Spleen (tissue), 11 donors: ENCODE measurements around the gene NR5A1. TPM values are rescaled to one million over a fixed set of nuclear protein-coding genes. Genes with fewer than 3 reads are reported as not detected.
A peak's percentile ranks its signal among the peaks of the same experiment; 100 is the strongest.

Experiments
- DNase-seq: peaks from one replicate; pipeline ENCODE4 v3.0.0-alpha.2; 2020
- H3K27ac ChIP-seq, 8 donors: fragments of 200-600 bp; sonication (generic) in 7 of 8; 1 replicate in 4 of 8; 2 replicates in 4 of 8; pipeline versions ENCODE4 v1.5.0 to v1.8.0; 2016 to 2021; ENCODE audit warnings: inconsistent platforms in 4 of 8, mild to moderate bottlenecking in 4 of 8, moderate library complexity in 1 of 8
- H3K27me3 ChIP-seq, 7 donors: fragments of 200-600 bp; sonication (generic) in 6 of 7; replicated peaks in 1 of 7; 1 replicate in 4 of 7; 2 replicates in 3 of 7; pipeline versions ENCODE4 v1.5.0 to v1.8.0; 2016 to 2021; ENCODE audit warnings: inconsistent platforms in 3 of 7, mild to moderate bottlenecking in 1 of 7
- H3K36me3 ChIP-seq, 6 donors: fragments of 200-600 bp; sonication (generic) in 5 of 6; 1 replicate in 4 of 6; 2 replicates in 2 of 6; pipeline versions ENCODE4 v1.5.0 to v1.8.0; 2016 to 2021; ENCODE audit warnings: inconsistent platforms in 2 of 6
- H3K4me1 ChIP-seq, 6 donors: fragments of 200-600 bp; sonication (generic) in 5 of 6; 1 replicate in 3 of 6; 2 replicates in 3 of 6; pipeline versions ENCODE4 v1.5.0 to v1.8.0; 2016 to 2021; ENCODE audit warnings: inconsistent platforms in 3 of 6
- H3K4me3 ChIP-seq, 8 donors: fragments of 200-600 bp; sonication (generic) in 7 of 8; 1 replicate in 4 of 8; 2 replicates in 4 of 8; pipeline versions ENCODE4 v1.5.0 to v1.8.0; 2016 to 2021; ENCODE audit warnings: inconsistent platforms in 4 of 8, mild to moderate bottlenecking in 4 of 8, moderate library complexity in 2 of 8
- H3K9me3 ChIP-seq, 8 donors: fragments of 200-600 bp; sonication (generic) in 7 of 8; 1 replicate in 4 of 8; 2 replicates in 4 of 8; pipeline versions ENCODE4 v1.5.0 to v1.8.0; 2016 to 2021; ENCODE audit warnings: inconsistent platforms in 4 of 8
- CTCF ChIP-seq, 11 experiments: fragments of 200-600 bp in 7 of 11; fragments of 450-650 bp in 4 of 11; sonication (generic) in 4 of 11; IDR thresholded peaks in 8 of 11; conservative IDR thresholded peaks in 3 of 11; 1 replicate in 7 of 11; 2 replicates in 4 of 11; pipeline versions ENCODE4 v1.4.0 to v1.8.0; 2016 to 2021; ENCODE audit warnings: antibody characterized with exemption in 11 of 11, inconsistent platforms in 4 of 11, mild to moderate bottlenecking in 1 of 11
- POLR2A ChIP-seq, 3 donors: fragments of 450-650 bp; IDR thresholded peaks; one replicate each; pipeline ENCODE4 v1.5.1; 2017; ENCODE audit warnings: antibody characterized with exemption in 3 of 3, mild to moderate bottlenecking in 1 of 3
- POLR2AphosphoS5 ChIP-seq, 3 donors: sonication (generic); formaldehyde crosslinking; IDR thresholded peaks; one replicate each; pipeline ENCODE4 v1.5.1; 2017; ENCODE audit warnings: antibody characterized with exemption in 3 of 3
- WGBS, 5 donors: extraction: QIAGEN DNeasy Blood & Tissue Kit in 3 of 5; methylation state at CpG; one replicate each; pipeline versions ENCODE4 v1.1.5 to v1.1.7; 2013 to 2018; 5-methylcytosine and 5-hydroxymethylcytosine counted together
- intact Hi-C: fragments of 100-400 bp; cut with DNase I; formaldehyde crosslinking; loops from one replicate; pipeline ENCODE4 v1.15.0; 2023; ENCODE audit warnings: low total_unique reads
- polyA plus RNA-seq, 3 donors: library from polyadenylated mRNA; stranded (reverse); fragments of 200-250 nt; gene quantifications; one replicate each; pipeline ENCODE4 v1.2.1, GENCODE V29; 2013
- total RNA-seq, 7 donors: library from RNA; depleted of rRNA in 3 of 7; stranded (reverse); fragments of >200 nt in 3 of 7; fragmentation: NEBNext Ultra II Directional in 4 of 7; extraction: Animal tissue kit (Norgen Biotek cat#: 25700) in 4 of 7; gene quantifications; one replicate each; pipeline versions ENCODE4 v1.1.0 to v1.2.1, GENCODE V29; 2016 to 2021
- donor health status: healthy with polysubstance abuse.
- donor health status: DM: no; HTN: no; CAD: no; lungs with moderate emphysema.
- donor health status: DM: no; HTN: no; CAD: no.
- donor health status: Bipolar disorder and iron deficiency.
- donor health status: healthy.
- donor health status: DM: no; HTN: no; CAD: no.
- donor health status: DM: yes; HTN: yes; CAD: no.

NR5A1 gene
- total and polyA plus RNA-seq, 10 donors, result 46.5 to 378 (median 193) TPM

- H3K27me3 ChIP-seq, result peaks cover 0 to 72% (median 33%) of the 10 kb centered on the region in 7 donors
- H3K27ac ChIP-seq, result peak overlapping the region in 6 of 8 donors; percentile 32 to 89 (median 83)
- H3K4me3 ChIP-seq, result peak overlapping the region in 7 of 8 donors; percentile 38 to 76 (median 46)
- H3K36me3 ChIP-seq, result peaks cover 0 to 21% (median 0%) of the 10 kb centered on the region in 6 donors
- 66 to 75% (median 67%) methylated on average over 8 to 12 of the region's 12 CpGs for WGBS, 5 donors
- DNase-seq, result peak; percentile 75
- H3K9me3 ChIP-seq, result no peaks in the 10 kb centered on the region
- peaks cover 0 to 86% (median 32%) of the 10 kb centered on the region in 6 donors for H3K4me1 ChIP-seq
- TF ChIP-seq CTCF (IDR thresholded peaks at IDR 0.05 in 8 of 11, conservative IDR thresholded peaks at IDR 0.05 in 3 of 11), result no peak
- TF ChIP-seq POLR2AphosphoS5 (IDR thresholded peaks at IDR 0.05), result peak; percentile 49 to 61 (median 51)
- TF ChIP-seq POLR2A (IDR thresholded peaks at IDR 0.05), result no peak
- intact Hi-C loops, result no loop called here
Measured at GRCh38 chr9:124500796-124501611, 6.2 kb downstream of the NR5A1 start.

GRCh38 chr9:124500028-124500795 lies 7.0 kb downstream of the NR5A1 start:
- intact Hi-C loops, result no loop called here
- Histone ChIP-seq H3K36me3 (peaks cover 0 to 21% (median 0%) of the 10 kb centered on the region in 6 donors), H3K27me3 (peaks cover 0 to 64% (median 26%) of the 10 kb centered on the region in 7 donors), H3K4me3 (peak overlapping the region in 7 of 8 donors; percentile 15 to 76 (median 20)), H3K27ac (peak overlapping the region in 6 of 8 donors; percentile 41 to 89 (median 83)), H3K4me1 (peaks cover 0 to 94% (median 38%) of the 10 kb centered on the region in 6 donors), H3K9me3 (no peaks in the 10 kb centered on the region)
- WGBS, 5 donors, result 54 to 88% (median 82%) methylated on average over 24 to 40 of the region's 40 CpGs
- DNase-seq, result peak; percentile 73
- TF ChIP-seq POLR2A (IDR thresholded peaks at IDR 0.05) (no peak), CTCF (IDR thresholded peaks at IDR 0.05 in 8 of 11, conservative IDR thresholded peaks at IDR 0.05 in 3 of 11) (no peak), POLR2AphosphoS5 (IDR thresholded peaks at IDR 0.05) (peak in 2 of 3 donors; percentile 53 to 63)

GRCh38 chr9:124499216-124499615 lies 8.0 kb downstream of the NR5A1 start:
- Histone ChIP-seq H3K4me1 (peaks cover 2 to 98% (median 41%) of the 10 kb centered on the region in 6 donors), H3K36me3 (peaks cover 0 to 21% (median 0%) of the 10 kb centered on the region in 6 donors), H3K4me3 (peak overlapping the region in 4 of 8 donors; percentile 17 to 76 (median 46)), H3K27me3 (peaks cover 0 to 55% (median 19%) of the 10 kb centered on the region in 7 donors), H3K9me3 (no peaks in the 10 kb centered on the region), H3K27ac (peak overlapping the region in 6 of 8 donors; percentile 38 to 89 (median 83))
- TF ChIP-seq CTCF (IDR thresholded peaks at IDR 0.05 in 8 of 11, conservative IDR thresholded peaks at IDR 0.05 in 3 of 11), result no peak
- no peak for TF ChIP-seq POLR2AphosphoS5 (IDR thresholded peaks at IDR 0.05)
- no peak for TF ChIP-seq POLR2A (IDR thresholded peaks at IDR 0.05)
- intact Hi-C loops, result loop anchor here (10.0 kb wide), 1 partner anchor 74 kb away; no protein-coding TSS in a partner anchor
- DNase-seq, result peak; percentile 51
- 46 to 67% (median 52%) methylated on average over 2 to 3 of the region's 3 CpGs for WGBS, 5 donors
